Fibroblast of pulmonary artery (primary cell): ENCODE data around the gene TAS2R4.
A peak's percentile ranks its signal among the peaks of the same experiment; 100 is the strongest.

Source experiments
- DNase-seq: peaks from one replicate; pipeline ENCODE4 v3.0.0-alpha.2; 2010; ENCODE audit warnings: low read depth
- H3K4me3 ChIP-seq: replicated peaks from 2 replicates; pipeline ENCODE4 v1.5.1; 2011; ENCODE audit warnings: low read depth, mild to moderate bottlenecking, control low read depth, low read length, moderate library complexity
- CTCF ChIP-seq: IDR thresholded peaks from 2 replicates; pipeline ENCODE4 v1.5.1; 2011; ENCODE audit warnings: mild to moderate bottlenecking, control low read depth, low read length, inconsistent platforms; ENCODE audit errors: missing control alignments

TAS2R4 gene

GRCh38 chr7:141776374-141776773, at the start of gene TAS2R4:
TAS2R4 (plus strand) TSS chr7:141776674; CDS start chr7:141778489, 1,815 bp downstream.
- no peak for DNase-seq
- TF ChIP-seq CTCF = no peak
- H3K4me3 ChIP-seq = no peak within 1 kb of the TSS

- H3K4me3 ChIP-seq = no peak overlapping the region
- no peak for DNase-seq
- no peak for TF ChIP-seq CTCF
Observed at GRCh38 chr7:141729020-141729419, 47.5 kb upstream of the TAS2R4 start.

GRCh38 chr7:141731476-141732149, 44.9 kb upstream of the TAS2R4 start:
- DNase-seq = peak; percentile 23
- no peak overlapping the region for H3K4me3 ChIP-seq
- no peak for TF ChIP-seq CTCF

- no peak for TF ChIP-seq CTCF
- peak; percentile 23 for DNase-seq
- peak overlapping the region; percentile 93 for H3K4me3 ChIP-seq
Observed at GRCh38 chr7:141737118-141737835, 39.2 kb upstream of the TAS2R4 start.

GRCh38 chr7:141737836-141738591, 38.5 kb upstream of the TAS2R4 start, which contains the start of gene SSBP1:
SSBP1 (plus strand) TSS chr7:141738358; CDS start chr7:141739167, 809 bp downstream.
- peak; percentile 98 for DNase-seq
- TF ChIP-seq CTCF = peak; percentile 78
- peak within 1 kb of the TSS; percentile 93 for H3K4me3 ChIP-seq

- TF ChIP-seq CTCF = peak; percentile 25
- DNase-seq = no peak
- peak overlapping the region; percentile 93 for H3K4me3 ChIP-seq
Observed at GRCh38 chr7:141738592-141739013, 37.9 kb upstream of the TAS2R4 start.
